HG03066 (cell line): ENCODE measurements around the gene IFI27L1.

Experiments used
- ATAC-seq: cut with Tn5 transposase; IDR thresholded peaks from one replicate; pipeline ENCODE4 v1.9.1; 2021; ENCODE audit warnings: low read depth; ENCODE audit not compliant: unreplicated experiment

IFI27L1 gene

DNA sequence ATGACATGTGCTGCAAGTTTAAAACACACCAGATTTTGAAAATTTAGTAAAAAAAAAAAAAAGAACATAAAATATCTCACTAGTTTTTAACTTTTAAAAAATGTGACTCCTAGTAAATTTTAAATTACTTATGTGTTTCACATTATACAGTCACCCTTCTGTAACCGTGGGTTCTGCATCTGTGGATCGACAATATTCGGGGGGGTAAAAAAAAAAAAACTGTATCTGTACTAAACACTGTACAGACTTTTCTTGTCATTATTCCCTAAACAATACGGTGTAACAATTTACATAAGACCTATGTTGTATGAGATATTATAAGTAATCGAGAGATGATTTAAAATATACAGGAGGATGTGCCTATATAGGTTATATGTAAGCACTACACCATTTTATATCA, 3.3 kb upstream of the IFI27L1 start:
- ATAC-seq, result no peak

DNA sequence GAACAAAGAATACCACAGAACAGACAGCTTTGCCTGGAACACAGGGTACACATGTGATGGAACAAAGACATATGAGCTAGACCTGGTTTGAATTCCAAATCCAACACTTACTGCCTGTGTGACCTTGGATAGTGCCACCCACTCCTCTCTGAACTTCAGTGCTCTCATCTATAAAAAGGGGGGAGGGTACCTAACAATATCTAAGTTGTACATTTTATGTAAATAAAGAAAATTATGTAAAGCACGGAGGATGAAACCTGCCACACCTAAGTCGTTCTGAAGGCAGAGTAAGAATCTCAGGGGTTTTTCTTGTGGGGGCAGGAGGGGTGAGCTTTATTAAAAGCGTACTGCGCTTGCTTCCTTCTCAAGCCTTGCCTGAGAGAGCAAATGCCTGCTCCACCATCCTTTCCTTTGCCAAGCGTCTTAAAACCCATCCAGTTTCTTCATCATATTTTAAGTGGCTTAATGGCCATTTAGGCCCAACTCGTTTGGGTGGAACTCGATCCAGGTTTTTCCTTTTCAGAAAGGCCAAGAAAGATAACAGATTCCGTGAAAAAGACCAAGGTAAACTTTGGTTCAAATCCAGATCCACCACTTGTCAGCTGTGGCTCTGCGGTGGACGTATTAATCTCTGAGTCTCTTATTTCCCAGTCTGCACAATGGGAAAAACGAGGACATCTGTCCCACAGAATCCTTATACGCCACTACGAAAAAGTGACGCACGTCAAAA, 1.1 kb upstream of the IFI27L1 start:
- ATAC-seq, result no peak

DNA sequence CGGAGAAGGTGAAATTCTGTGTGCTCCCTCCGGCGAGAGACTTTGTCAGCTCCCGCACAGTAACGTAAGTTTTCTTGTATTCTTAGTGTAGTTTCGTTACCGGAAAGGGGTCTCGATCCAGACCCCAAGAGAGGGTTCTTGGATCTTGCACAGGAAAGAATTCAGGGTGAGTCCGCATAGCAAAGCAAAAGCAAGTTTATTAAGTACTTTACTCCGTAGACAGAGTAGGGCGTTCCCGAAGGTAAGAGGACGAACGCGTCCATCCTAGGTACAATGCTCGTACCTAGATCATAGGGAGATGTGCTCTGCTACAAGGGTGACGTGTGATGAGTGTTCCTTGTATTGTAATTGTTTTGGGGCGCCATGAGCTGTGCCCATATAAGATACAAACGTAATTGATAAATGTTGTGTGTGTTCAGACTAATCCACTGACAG, 293 bp downstream of the IFI27L1 start:
- ATAC-seq, result peak; percentile 18

DNA sequence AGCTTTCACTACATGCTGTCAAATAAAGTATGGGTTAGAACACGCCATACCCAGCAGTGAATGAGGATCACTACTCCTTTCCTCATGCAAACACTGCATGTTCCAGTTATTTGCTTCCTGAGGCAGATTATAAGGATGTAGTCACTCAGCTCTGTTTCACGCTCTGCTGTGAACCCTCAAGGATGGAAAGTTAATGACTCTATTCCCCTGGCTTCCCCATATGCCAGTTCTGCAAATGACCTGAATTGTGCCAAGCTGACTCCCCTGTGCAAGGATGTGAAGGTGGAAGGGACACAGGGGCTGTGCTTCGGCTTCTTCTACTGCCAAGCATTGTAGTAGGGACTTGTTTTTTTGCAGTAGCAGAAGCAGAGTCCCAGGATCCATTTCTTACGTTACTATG, 6.8 kb downstream of the IFI27L1 start:
- no peak for ATAC-seq

DNA sequence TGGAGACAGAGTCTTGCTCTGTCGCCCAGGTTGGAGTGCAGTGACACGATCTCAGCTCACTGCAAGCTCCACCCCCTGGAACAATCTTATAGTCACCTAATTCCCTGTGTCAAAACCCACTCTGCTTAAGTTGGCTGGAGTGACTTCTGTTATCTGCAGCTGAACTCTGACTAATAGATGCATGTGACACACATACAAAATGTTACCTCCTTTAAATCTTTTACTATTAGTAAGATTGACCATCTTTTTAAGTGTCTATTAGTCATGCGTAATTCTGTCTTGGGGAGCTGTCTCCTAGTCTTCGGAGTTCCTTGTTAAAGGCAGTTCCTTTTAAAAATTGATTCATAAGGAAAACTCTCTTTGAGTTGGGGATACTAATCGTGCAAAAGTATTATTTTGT, 7.4 kb downstream of the IFI27L1 start:
- ATAC-seq, result no peak

DNA sequence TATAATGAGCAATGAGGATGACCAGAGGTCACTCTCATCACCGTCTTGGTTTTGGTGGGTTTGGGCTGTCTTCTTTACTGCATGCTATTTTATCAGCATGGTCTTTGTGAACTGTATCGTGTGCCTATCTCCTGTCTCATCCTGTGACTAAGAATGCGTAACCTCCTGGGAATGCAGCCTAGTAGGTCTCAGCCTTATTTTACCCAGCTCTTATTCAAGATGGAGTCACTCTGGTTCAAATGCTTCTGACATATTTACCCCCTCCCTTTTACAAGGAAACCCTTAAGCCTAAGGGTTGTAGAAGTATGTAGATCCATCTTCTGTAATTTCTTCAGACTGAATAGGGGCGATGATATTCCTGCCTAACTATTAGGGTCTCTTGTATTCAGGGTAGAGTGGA, 8.4 kb downstream of the IFI27L1 start:
- ATAC-seq, result no peak

DNA sequence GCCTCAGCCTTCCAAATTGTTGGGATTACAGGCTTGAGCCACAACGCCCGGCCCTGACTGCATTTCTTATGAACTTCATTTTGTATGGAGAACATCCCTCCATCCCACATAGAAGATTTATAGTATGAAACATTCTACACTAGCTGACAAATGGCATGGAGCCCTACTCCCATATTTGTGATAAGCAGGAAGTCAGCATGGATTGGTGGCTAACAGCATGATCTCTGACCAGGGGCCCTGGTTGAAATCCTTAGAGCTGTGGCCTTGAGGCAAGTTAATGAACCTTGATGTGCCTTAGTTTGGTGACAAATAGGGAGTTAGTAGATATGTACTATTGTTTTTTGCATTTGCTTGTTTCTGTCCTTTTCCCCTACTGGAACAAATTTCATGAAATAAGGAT, 12.3 kb downstream of the IFI27L1 start:
- ATAC-seq, result no peak

DNA sequence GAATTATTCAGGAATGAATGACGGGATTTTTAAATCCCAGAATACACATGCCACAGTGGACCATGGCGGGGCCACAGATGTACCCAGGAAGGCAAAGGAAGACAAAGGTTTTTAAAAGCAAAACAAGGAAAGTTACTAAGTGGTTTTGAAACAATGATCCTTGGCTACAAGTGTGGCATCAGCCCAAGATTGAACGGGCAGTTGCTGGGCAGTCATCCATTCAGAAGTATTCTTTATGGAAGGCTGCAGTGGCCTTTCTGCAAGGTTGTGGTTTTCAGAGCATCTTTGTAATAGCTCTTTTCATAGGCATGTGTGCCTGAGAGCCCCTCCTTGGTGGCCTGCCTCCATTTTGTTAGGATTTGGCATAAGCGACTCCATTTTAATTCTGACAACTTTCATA, 16.0 kb downstream of the IFI27L1 start:
- no peak for ATAC-seq

DNA sequence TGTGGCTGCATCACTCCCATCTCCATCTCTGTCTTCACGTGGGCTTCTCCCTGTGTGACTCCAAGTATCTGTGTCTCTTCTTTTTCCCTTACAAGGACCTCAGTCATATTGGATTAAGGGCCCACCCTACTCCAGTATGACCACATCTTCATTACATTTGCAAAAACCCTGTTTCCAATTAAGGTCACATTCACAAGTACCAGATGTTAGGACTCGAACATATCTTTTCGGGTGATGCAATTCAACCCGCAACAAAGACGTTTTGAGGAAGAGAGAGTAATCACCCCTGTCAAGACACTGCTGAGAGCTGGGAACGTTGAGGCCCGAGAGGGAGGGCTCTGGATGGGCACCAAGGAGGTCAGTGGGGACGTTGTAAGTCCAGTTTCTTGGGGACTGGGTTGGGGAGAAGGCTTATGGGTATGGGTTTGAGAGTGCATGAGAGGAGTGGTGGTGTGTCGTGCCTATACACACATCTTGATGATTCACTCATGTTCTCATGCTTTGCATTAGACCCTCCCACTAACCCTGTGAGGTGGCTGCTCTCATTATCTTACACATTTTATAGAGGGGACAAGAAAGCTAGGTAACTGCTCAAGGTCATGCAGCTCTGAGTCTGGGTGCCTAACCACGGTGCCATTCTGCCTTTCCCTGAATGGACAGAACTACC, 17.3 kb downstream of the IFI27L1 start:
- ATAC-seq, result no peak

DNA sequence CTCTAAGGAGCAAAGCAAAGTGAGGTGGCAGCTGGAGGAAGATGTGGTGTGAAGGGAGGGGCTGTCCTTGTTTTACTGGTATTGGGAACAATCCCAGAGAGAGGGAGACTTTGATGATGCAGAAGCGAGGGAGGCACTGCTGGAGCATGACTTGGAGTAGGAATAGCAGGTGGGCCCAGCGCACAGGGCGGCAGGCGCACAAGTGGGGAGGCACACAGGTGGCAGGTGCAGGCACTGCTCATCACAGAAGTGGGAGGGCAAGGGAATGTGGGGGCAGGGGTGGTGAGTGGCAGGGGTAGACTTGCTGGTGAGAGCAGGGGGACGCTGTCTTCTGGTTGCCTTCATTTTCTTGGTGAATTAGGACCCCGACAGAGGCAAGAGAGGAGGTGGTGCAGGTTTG, 17.9 kb downstream of the IFI27L1 start:
- no peak for ATAC-seq

DNA sequence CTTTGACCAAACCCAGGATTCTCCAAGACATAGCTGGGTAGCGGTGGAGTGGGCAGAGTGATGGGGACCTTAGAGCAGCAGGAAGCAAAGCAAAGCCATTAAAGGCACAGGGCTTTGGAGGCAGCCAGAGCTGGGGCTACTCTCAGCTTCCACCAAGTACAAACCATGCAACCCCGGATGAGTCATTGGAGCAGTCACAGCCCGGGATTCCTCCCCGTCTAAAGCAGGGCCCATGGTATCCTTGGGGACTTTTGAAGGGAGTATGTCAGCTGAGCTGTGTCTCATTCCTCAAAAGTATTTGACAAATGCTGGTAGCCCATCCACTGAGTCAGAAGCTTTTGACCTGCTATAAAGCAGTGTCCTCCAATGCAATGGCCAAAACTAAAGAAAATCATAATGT, 19.7 kb downstream of the IFI27L1 start:
- no peak for ATAC-seq

DNA sequence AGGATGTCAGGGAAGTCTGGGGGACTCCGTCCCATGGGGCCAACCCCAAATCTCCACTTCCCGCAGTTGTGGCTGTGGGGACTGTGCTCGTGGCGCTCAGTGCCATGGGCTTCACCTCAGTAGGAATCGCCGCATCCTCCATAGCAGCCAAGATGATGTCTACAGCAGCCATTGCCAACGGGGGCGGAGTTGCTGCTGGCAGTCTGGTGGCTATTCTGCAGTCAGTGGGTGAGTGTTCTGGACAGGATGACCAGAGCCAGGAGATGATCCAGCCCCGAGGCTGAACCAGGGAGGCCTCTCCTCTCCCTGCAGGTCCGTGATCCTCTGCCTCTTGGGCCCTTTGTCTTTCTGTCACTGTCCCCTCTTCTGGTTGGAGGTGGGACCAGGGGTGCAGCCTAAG, 20.6 kb downstream of the IFI27L1 start:
- ATAC-seq, result no peak

DNA sequence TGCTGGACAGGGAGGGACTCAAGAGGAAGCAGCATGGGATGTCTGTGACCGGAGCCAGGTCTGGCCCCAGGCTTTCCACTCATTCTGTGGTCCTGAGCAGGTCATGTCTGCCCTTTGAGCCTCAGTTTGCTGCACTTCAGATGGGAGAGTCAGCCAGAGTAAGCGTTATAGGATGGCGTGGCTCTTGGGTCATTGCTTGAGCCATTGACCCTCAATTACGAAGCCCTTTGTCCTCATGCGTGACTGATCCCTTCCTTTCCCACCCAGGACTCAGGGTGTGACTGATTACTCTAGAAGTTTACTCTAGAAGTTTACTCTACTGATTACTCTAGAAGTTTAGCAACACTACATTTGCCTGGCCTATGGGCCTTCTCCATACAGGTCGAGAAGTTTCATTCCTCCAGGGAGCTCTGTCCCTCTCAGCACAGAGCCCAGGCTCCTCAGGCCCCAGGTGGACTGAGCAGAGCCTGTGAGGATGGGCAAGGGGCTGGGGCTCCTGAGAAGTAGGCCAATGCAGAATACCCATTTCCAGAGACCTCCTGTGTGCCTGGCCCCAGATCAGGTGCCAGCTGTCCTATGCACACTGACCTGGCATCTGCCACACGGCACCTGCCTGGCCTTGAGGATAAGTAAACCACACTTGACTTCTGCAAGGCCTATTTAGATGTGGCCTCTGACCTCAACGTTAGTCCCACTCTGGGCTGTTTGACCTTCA, 21.8 kb downstream of the IFI27L1 start:
- no peak for ATAC-seq

DNA sequence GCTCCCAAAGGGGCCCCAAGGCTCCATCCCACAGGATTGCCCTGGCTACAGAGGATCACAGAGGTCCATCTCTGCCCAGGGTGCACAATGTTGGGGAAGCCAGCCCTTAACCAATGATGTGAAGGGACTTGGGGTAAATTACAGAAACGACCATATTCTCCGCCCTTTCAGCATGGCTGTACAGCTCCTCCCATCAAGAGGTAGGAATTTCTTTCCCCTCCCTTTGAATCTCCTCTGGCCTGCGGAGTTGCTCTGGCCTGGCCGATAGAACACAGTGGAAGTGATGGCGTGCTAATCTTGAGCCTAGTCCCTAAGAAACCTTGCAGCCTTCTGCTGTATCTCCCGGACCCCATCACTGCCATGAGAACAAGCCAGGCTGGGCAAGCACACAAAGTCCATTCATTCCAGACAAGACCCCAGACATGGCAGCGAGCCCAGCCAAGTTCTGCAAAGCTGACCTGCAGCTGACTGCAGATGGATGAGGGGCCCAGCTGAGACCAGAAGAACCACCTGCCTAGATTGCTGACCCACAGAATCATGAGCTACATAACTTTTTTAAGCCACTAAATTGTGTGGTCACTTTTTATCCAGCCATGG, 22.5 kb downstream of the IFI27L1 start:
- ATAC-seq, result no peak

DNA sequence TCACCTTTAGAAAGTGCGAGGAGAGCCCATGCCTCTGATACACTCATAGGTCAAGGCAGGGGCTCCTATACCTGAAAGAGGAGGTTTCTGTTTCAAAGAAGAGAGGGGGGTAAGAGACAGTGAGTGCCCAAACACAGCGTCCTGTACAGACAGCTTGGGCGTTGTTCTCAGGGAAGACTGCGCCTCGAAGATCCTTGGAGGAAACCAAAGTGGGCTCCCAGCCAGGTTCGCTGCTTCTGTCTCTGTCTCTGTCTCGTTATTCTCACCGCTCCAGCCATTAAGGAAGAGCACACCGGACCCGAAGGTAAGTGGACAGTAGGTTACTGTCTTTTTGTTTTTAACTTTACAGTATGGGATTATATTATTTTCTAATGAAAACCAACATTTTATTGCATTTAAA, 23.6 kb downstream of the IFI27L1 start:
- no peak for ATAC-seq

DNA sequence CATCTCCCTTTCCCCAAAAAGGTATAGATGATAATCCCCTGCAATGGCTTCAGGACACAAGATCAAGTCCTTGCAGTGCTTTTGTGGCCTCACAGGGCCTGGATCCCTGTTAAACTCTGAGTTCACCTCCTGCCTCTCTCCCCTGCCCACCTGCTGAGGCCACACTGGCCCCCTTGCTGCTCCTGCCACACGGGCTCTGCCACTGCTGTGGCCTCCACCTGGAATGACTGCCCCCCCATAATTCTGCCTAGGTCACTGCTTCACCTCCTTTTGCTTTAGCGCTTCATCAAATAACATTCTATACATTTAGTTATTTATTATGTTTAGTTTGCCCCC, 28.8 kb downstream of the IFI27L1 start:
- no peak for ATAC-seq

DNA sequence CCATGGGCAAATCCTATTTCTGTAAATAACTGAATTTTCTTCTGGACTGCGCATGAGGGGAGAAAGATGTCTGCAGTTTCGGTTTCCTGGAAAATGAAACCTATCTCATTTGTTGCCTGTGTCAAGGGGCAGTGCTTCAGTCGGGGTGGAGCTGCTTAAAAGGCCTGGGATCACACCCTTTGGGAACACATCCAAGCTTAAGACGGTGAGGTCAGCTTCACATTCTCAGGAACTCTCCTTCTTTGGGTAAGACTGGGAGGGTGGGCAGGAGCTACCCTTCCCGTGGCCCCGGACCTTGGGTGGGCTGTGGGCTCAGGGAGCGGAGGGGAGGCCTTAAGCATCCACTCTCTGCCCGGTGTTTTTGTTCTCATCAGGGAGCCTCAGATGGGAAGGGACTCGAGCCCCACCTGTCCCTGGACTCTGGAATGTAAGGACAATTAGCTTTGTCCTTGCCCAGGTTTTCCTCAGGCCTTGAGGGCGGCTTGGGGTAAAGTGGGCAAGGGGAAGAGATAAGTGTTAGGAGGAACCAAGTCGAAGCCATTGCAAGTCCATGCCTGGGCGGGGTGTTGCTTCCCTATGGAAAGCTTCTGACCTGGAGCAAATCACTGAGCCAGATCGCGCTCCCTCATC, 29.6 kb downstream of the IFI27L1 start, which contains the start of gene IFI27:
IFI27 (plus strand) TSS at position 185 of the 630 bp plus-strand sequence.
- no peak for ATAC-seq

DNA sequence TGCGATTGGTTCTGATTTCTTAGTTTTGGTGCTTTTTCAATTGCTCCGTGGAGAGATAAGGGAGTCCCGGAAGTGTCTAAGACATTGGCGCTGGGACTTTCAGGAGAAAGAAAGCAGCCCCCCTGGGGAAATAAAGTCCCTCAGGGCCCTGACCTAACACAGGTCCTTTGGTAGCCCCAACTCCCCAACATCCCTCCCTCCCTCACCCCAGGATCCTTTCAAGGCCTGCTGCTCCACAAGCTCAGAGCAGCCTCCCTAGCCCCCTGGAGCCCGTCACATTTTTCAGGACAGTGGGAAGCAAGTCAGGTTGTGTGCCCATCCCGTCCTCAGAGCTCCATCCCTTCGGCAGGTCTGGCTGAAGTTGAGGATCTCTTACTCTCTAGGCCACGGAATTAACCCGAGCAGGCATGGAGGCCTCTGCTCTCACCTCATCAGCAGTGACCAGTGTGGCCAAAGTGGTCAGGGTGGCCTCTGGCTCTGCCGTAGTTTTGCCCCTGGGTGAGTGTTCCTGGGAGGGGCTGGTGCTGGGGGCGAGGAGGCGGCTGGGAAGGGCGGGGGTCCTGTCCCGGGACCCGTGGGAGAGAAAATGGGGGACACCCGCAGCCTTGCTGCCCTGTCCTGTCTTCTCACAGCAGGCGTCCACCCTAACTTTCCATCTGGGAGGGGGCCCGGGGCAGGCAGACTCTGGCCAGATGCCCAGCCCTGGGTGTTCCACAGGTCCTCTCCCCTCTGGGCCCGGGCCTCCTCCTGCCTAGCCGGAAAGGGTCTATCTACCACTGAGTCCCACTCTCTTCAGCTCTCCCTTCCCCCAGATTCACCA, 30.4 kb downstream of the IFI27L1 start:
- ATAC-seq, result no peak

DNA sequence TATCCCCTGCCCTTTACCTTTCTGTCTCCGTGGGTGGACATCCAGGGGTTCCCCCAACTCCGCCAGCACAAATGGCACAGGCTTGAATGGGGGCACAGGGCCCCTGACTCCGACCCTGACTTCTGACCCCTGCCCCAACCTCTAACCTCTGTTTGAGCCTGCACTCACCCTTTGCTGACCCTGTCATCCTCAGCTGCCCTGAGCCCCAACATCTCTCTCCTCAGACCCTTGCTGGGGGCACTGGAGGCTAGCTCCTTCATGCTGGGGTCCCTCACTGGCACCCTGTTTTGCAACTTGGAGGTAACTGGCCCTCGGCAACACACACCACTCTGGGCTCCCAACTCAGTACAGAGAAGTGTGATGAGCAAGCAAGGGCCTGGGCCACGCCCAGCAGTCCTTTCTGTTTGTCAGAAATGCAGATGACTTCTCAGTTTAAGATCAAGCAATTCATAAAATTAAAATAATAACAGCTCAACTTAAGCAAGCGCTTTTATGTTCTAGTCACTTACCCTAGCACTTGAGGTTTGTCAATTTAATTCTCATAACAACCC, 31.5 kb downstream of the IFI27L1 start:
- no peak for ATAC-seq

DNA sequence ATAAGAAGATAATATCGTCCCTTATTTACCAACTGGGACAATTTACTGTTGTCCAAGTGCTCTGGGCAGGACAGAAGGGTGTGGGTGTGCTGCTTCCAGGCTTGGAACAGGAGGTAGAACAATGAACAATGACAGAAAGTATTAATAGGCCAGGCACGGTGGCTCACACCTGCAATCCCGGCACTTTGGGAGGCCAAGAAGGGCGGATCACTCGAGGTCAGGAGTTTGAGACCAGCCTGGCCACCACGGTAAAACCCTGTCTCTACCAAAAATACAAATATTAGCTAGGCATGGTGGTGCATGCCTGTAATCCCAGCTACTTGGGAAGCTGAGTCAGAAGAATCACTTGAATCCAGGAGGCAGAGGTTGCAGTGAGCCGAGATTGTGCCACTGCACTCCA, 32.0 kb downstream of the IFI27L1 start:
- ATAC-seq, result no peak
